Measurements from ENCODE around the gene THSD4. TPM values are rescaled to one million over a fixed set of nuclear protein-coding genes. Genes with fewer than 3 reads are reported as not detected.

THSD4 gene
- total and polyA plus RNA-seq, 7 donors = 1.4 to 7.8 (median 2.2) TPM

- no peaks in the 10 kb centered on the region for H3K9me3 ChIP-seq
- DNase-seq = no peak
- intact Hi-C loops (cut with DNase I) = no loop called here
- H3K27me3 ChIP-seq = no peaks in the 10 kb centered on the region
- no peak overlapping the region for H3K4me3 ChIP-seq
- WGBS, 2 donors = 75 to 78% methylated on average over 3 of the region's 3 CpGs
- H3K27ac ChIP-seq = no peak overlapping the region
- no peaks in the 10 kb centered on the region for H3K4me1 ChIP-seq
- H3K36me3 ChIP-seq = no peaks in the 10 kb centered on the region
- TF ChIP-seq POLR2A (IDR thresholded peaks at IDR 0.05) (no peak), POLR2AphosphoS5 (IDR thresholded peaks at IDR 0.05) (no peak), EP300 (IDR thresholded peaks at IDR 0.05) (no peak), CTCF (IDR thresholded peaks at IDR 0.05) (no peak)
Measured at GRCh38 chr15:71109905-71110304, 5.4 kb upstream of the THSD4 start.

GRCh38 chr15:71110405-71111180 is 4.7 kb upstream of the THSD4 start:
- no peaks in the 10 kb centered on the region for H3K4me1 ChIP-seq
- no peak for DNase-seq
- no peaks in the 10 kb centered on the region for H3K9me3 ChIP-seq
- H3K36me3 ChIP-seq = no peaks in the 10 kb centered on the region
- no peak for TF ChIP-seq EP300 (IDR thresholded peaks at IDR 0.05)
- TF ChIP-seq POLR2A (IDR thresholded peaks at IDR 0.05) = no peak
- no peak for TF ChIP-seq CTCF (IDR thresholded peaks at IDR 0.05)
- no peak for TF ChIP-seq POLR2AphosphoS5 (IDR thresholded peaks at IDR 0.05)
- H3K4me3 ChIP-seq = no peak overlapping the region
- H3K27me3 ChIP-seq = no peaks in the 10 kb centered on the region
- intact Hi-C loops (cut with DNase I) = no loop called here
- H3K27ac ChIP-seq = no peak overlapping the region
- WGBS, 2 donors = 91 to 92% methylated on average over 13 of the region's 13 CpGs

- no peak for TF ChIP-seq EP300 (IDR thresholded peaks at IDR 0.05)
- no peak for TF ChIP-seq POLR2A (IDR thresholded peaks at IDR 0.05)
- no peak for TF ChIP-seq POLR2AphosphoS5 (IDR thresholded peaks at IDR 0.05)
- no peak for TF ChIP-seq CTCF (IDR thresholded peaks at IDR 0.05)
- H3K9me3 ChIP-seq = no peaks in the 10 kb centered on the region
- peaks cover 0 to 6% (median 0%) of the 10 kb centered on the region in 3 donors for H3K27me3 ChIP-seq
- H3K27ac ChIP-seq = no peak overlapping the region
- no peak overlapping the region for H3K4me3 ChIP-seq
- intact Hi-C loops (cut with DNase I) = no loop called here
- WGBS, 2 donors = 68 to 85% methylated on average over 1 of the region's 1 CpG
- H3K4me1 ChIP-seq = peaks cover 0 to 6% (median 5%) of the 10 kb centered on the region in 4 donors
- H3K36me3 ChIP-seq = no peaks in the 10 kb centered on the region
- no peak for DNase-seq
Measured at GRCh38 chr15:71111181-71111565, 4.1 kb upstream of the THSD4 start.

- Histone ChIP-seq H3K9me3 (no peaks in the 10 kb centered on the region), H3K4me3 (no peak overlapping the region), H3K27ac (no peak overlapping the region), H3K27me3 (peaks cover 0 to 12% (median 0%) of the 10 kb centered on the region in 3 donors), H3K4me1 (peaks cover 0 to 7% (median 6%) of the 10 kb centered on the region in 4 donors), H3K36me3 (no peaks in the 10 kb centered on the region)
- TF ChIP-seq POLR2AphosphoS5 (IDR thresholded peaks at IDR 0.05) (no peak), POLR2A (IDR thresholded peaks at IDR 0.05) (no peak), CTCF (IDR thresholded peaks at IDR 0.05) (no peak), EP300 (IDR thresholded peaks at IDR 0.05) (no peak)
- DNase-seq = no peak
- intact Hi-C loops (cut with DNase I) = no loop called here
- WGBS, 2 donors = 28 to 58% methylated on average over 4 of the region's 4 CpGs
Measured at GRCh38 chr15:71111950-71112349, 3.3 kb upstream of the THSD4 start.

Data from sigmoid colon (tissue), 7 donors.